Measurements from ENCODE around the gene RFX7.
"Not testable (repeated sequence)": the region's sequence is repeated elsewhere in the genome, so short reads cannot be mapped to it uniquely, and the experiment has no call there.

The RFX7 gene

DNA sequence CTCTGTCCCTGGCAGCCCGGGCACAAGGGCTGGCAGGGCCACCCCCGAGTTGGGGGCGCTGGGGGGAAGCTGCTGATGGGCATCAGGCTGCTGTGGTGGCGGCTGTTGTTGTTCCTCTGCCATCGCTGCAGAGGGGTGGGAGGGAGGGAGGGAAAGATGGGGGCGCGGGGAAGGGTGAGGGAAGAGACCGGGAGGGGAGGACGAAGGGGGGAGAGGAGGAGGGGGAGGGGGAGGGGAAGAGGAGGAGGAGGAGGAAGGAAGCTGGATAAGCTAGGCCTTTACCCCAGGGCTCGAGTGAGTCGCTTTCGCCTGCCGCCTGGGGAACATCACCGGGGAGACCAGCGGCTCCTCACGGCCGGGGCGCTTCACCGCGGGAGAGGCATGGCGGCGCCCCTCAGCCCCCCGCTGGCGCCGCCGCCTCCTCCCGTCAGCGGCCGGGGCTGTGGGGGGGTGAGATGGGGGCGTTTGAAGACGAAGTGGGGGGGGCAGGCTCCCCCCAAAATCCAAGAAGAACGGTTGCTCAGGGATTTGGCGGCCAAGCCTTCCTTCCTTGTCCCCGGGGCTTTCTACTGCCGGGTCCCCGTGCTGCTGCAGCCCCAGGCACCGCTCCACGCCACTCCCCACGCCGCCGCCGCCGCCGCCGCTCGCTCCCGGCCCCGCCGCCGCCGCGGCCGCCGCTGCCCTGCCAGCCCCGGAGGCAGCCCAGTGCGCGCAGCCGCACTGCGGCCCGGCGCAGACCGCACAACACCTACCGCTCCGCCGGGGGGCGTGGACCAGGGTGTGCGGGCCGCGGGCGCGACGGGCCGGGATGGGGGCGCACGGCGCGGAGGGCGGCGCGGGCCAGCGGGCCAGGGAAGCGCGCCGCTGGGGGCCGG is at the start of gene RFX7:
Gene RFX7 (minus strand): TSS at position 717 of the 875 bp plus-strand sequence. CDS start 594 bp downstream, at position 123.
- DNase-seq = peak; percentile 66

DNA sequence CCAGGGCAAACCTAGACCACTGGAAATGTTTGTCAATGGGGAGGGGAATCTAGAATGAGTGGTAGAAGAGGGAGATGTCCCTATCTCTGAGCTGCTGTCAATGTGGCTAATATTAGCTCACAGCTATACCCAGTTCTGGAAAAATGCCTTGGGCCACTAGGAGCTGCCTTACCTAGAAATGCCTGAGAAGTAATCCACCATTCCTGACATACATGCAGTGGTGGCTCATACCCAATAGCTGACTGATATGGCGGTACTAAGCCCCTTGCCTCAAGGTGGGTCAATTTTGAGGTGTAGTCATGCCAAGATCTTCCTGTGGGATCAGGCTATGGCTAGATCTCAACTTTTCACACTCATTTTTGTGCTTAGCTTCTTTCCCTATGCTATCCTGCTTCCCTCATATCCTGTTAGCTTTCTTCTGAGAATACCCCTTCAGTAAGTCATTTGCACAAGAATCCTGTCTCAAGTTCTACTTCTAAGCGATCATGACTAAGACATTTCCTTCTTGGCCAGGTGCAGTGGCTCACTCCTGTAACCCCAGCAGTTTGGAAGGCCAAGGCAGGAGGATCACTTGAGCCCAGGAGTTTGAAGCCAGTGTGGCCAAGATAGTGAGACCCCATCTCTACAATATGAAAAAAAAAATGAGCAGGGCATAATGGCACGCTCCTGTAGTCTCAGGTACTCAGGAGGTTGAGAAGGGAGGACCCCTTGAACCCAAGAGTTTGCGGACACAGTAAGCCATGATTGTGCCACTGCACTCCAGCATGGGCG is 49.1 kb upstream of the RFX7 start:
- DNase-seq = no peak

DNA sequence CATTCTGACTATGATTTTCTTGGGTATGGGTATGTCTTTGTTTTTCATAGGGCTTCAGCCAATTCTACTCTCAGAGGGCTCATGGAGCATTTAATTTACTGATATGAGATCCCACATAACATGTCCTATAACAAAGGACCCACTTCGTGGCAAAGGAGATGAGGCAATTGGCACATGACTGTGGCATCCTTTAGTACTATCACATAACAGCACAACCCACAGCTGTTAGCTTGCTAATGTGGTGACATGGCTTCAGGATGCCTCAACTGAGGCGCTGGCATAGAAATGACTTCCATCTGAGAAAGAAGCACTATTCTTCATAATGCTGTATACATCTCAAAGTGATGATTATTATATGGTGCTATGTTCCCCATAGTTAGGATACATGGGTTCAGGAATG is 48.1 kb upstream of the RFX7 start:
- DNase-seq = no peak

DNA sequence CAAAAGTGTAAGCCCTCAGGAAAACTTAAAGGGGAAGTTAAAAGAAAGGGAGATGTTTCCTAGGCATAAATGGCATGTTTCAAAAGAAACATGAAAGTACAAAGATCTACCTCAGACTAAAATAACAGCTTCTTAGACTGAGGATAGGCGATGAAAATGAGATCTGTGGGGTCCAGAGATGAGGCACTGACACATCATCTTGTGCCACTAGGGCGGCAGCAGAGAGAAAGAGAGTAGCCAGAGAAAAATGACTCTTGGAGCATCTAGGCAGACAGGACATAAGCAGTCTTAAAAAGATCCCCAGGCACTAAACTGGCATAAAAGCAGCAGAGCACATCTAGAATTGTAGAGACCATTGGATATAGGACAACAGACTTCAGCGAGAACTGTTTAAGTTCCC is 42.5 kb upstream of the RFX7 start:
- no peak for DNase-seq

DNA sequence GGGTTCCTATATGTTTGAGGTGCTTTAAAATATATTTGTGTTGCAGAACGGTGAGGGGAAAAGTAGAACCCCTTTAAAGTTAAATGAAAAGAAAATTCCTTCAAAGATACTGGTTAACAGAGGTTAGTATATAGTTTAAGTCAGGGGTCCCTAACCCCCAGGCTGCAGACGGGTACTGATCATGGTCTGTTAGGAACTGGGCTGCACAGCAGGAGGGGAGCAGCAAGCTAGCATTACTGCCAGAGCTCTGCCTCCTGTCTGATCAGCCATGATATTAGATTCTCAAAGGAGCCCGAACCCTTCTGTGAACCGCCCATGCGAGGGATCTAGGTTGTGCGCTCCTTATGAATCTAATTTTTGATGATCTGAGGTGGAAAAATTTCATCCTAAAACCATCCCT is 37.5 kb upstream of the RFX7 start:
- no peak for DNase-seq

DNA sequence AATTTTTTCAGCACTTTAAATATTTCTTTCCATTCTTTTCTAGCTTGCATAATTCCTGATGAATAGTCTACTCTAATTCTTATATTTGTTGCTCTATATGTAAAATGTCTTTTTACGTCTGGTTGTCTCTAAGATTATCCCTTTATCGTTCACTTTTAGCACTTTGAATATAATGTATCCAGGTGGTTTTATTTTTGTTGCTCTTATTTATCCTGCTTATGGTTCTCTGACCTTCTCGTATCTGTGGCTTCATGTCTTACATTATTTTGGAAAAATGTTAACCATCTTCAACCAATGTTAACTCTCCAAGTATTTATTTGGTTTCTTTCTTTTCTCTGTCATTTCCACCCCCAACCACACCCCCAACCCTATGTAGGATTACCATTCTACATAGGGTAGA is 30.0 kb upstream of the RFX7 start:
- DNase-seq = no peak

DNA sequence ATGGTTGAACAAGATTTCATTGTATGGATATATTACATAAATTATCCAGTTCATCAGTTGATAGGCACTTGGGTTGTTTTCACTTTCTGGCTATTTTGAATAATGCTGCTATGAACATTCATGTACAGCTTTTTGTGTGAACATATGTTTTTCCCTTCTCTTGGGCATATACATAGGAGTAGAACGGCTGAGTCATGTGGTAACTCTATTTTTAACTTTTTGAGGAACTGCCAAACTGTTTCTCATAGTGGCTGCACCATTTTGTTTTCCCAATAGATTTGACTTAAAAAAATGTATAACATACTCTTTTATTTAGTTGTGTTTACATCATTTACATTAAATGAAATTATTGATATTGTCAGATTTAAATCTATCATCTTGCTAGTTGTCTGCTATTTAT is 28.8 kb upstream of the RFX7 start:
- no peak for DNase-seq

DNA sequence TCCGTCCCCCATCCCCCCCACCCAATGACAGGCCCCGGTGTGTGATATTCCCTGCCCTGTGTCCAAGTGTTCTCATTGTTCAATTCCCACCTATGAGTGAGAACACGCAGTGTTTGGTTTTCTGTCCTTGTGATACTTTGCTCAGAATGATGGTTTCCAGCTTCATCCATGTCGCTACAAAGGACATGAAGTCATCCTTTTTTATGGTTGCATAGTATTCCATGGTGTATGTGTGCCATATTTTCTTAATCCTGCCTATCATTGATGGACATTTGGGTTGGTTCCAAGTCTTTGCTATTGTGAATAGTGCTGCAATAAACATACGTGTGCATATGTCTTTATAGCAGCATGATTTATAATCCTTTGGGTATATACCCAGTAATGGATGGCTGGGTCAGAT is 22.8 kb upstream of the RFX7 start:
- not testable (repeated sequence) for DNase-seq

DNA sequence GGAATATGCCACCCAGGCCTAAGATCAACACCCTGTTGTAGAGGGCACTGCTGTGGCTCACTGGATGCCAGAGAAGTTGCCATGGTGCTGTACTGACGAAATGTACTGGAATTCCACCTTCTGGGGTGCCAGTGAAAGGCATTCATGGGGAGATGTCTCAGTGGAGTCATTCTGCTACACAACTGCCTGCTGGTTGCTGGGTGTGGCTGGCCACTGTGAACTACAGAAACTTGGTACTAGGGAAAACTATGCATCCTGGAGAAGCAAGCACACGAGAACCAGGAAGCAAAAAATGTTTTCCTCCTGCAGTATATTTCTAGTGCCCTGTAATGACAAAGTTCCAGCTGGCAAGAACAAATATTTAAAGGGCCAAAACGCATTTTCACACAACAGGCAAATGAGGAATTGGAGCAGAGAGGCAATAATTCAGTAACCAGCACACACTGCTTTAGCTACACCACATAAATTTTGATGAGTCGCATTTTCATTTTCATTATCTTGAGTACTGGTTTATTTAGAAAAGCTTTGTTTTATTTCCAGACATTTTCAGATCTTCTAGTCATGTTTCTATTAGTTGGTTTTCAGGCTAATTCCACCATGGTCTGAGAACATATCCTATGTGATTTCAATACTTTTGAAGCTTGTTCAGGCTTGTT is 18.3 kb upstream of the RFX7 start:
- no peak for DNase-seq

DNA sequence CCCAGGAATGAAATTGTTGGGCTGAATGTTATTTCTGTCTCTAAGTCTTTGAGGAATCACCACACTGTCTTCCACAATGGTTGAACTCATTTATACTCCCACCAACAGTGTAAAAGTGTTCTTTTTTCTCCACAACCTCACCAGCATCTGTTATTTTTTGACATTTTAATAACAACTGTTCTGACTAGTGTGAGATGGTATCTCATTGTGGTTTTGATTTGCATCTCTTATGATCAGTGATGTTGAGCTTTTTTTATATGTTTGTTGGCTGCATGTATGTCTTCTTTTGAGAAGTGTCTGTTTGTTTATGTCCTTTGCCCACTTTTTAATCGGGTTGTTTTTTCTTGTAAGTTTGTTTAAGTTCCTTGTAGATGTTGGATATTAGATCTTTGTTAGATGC is 13.6 kb upstream of the RFX7 start:
- not testable (repeated sequence) for DNase-seq

DNA sequence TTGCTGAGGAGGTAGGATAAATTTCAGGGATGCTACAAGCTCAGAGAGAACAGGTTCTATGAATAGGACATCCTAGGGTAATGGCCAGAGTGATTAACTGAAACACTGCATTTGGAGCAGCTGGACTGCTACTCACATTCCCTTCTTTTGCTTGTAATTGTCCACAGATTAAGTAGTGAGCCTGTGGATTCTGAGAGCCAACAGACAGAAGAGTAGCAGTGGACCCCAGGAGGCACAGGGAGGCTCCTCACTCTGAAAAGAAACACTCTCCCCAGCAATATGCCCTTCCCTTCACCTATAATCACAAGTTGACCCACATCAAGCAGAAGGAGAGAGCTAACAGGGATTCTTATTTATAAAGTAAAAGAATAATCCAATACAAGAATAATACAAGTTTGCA is 10.6 kb upstream of the RFX7 start:
- DNase-seq = no peak

DNA sequence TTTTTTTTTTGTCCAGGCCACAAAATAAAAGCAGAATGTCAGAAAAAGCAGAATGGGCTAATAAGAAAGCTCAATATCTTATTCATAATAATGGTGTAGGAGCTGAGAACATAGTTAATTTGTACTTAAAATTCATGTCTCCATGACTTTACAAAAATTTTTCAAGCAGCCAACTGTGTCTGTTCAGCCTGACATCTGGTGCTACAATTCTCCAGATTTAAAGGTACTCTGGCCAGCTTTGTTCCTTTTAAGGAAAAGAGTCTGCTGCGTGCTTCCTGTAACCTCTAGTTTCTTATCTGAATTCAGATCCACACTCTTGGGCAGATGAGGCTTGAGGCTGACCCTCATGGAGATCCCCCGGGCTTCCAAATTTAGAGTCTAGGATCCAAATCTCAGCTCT is 8.7 kb upstream of the RFX7 start:
- no peak for DNase-seq

DNA sequence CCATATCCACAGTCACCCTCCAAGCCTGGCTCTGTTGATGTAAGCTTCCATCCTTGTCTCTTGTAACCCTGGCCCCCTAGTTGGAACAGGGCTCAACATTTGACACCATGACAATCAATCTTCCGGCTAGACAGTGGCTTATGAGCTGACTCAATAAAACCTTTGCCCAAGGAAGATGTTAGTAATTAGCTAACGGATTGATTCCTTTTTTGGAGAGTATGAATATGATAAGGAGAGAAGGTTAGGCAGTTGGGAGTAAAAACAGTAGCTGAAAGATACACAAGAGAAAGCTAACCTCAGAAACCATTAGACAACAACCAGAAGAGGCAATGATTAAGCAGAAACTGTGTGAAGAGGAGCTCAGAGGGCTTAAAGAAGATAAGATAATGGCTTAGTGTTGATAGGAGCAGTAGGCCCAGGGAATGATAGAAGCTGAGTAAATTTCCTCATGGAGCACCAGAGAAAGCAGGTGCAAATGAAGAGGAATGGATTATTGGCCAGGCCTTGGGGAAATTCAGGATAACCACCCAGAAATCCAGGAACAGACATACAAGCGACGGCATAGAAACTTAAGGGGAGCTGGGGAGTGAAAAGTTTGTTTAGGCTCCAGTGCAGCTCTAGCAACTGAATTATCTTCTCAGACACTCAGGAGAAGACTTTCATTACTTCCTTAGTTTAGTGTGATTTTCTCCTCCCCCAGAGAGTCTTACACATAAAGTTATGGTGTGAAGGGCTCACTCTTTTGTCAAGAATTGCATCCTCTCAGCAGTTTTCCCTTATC is 7.8 kb upstream of the RFX7 start:
- no peak for DNase-seq

DNA sequence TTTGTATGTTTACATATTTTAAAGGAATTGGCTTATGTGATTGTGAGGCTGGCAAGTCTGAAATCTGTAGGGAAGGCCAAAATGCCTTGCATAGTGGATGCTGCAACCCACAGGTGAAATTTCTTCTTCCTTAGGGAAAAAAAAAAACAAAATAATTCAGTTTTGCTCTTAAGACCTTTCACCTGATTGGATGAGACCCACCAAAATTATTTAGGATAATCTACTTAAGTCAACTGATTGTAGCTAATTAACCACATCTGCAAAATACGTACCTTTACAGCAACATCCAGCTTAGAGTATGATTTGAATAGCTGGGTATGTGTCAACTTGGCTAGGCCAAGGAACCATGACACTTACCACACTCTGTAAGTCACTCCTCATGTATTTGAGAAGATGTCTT is 6.9 kb upstream of the RFX7 start:
- no peak for DNase-seq

DNA sequence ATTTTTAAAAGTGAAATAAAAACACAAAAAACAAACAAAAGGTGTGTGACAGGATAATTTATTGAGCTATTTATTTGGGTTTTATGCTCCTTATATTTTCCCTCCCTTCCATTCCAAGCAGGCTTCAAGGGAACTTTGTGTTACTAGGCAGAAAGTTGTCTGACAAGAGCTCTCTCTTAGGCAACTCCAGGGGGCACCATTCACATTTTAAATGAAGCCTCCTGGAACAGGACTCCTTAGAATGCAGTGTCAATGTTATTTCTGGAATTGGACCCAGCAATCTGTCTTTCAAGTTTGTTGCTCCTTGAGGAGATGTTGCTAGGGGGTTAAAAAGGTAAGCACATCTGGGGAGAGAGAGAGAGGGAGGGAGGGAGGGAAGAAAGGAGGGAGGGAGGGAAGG is 5.4 kb upstream of the RFX7 start:
- DNase-seq = peak; percentile 14

DNA sequence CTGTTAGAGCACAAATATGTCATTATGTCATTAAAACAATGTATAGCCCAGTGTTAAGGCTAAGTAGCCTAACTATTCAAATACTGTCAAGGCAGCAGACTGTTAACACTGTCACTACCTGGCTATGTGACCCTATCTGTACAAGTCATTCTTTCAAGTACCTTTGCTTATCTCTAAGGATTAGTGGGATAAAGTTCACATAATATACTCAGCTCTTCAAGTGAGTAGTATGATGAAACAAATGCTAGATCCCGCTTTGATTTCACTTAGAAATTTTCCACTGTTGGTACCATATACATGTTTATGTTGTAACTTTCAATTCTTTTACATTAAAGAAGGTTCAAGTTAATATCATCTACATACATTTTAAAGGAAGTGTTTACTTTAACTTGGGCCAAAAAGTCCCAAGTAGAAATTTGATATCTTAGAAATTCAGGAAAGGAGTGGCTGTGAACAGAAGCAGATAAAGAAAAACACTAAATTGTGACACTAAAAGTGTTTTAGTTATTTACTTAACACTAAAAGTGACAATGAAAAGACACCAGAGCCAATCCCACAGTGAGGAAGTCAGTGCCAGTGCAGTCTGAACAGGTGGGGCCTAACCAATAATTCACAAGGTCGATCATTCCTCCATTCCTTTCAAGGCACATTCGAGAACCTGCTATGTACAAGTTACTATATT is 4.8 kb upstream of the RFX7 start:
- DNase-seq = no peak

DNA sequence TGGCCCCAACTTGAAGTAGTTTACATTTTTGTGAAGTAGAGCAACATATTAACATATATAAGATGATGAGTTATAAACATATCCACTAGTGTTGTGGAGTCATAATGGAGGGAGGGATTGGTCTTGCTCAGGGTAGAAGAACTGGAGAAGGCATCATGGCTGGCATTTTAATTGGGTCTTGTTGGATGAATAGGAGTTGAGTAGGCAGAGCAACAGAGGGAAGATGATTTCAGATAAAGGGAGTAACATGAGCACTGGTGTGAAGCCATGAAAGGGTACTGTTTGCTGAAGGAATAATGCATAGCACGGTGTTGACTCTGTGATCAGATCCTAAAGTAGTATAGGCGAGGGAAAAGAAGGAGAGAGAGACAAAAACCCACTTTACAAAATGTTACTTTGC is 3.6 kb upstream of the RFX7 start:
- no peak for DNase-seq

DNA sequence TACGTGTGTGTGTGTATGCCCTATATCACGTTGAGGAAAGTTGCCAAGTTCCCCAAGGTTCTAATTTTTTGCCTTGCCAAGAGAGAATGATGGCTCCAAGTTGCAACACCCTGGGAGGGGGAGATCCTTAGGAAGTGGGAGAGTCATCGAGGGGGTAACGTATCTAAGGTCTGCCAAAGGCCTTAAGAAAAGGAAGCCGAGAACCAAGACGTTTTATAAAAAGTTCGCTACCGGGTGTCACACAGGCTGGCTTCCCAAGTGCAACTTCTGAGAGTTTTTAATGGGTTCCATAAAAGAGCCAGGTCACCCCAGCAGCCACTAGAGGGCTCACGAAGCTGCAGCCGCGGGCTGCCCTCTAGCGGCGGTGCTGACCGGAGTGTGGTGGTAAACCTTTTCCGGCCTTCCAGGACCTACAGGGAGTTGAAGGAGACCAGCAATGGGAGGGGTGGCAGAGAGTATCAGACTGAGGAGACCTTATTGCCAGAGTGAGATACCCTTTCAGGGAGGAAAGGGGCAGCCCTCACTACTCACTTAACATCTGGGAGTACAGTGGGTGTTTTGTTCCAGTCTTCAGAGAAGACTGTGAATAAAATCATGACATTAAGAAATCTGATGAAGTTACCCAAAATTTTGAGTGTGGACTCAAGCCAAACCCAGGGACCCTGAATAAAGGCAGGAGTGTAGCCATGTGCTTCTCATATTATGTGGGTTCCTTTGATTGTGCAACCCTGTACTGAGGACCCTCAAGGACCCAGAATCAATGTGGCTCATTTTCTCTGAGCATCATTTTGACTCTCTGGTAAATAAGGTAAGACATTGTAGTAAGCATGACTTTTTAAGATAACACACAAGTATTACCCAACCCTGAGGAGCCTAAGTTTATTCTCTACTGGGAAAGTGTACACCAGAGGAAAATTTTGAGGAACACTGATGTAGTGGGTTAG is 2.5 kb upstream of the RFX7 start:
- DNase-seq = peak; percentile 66

DNA sequence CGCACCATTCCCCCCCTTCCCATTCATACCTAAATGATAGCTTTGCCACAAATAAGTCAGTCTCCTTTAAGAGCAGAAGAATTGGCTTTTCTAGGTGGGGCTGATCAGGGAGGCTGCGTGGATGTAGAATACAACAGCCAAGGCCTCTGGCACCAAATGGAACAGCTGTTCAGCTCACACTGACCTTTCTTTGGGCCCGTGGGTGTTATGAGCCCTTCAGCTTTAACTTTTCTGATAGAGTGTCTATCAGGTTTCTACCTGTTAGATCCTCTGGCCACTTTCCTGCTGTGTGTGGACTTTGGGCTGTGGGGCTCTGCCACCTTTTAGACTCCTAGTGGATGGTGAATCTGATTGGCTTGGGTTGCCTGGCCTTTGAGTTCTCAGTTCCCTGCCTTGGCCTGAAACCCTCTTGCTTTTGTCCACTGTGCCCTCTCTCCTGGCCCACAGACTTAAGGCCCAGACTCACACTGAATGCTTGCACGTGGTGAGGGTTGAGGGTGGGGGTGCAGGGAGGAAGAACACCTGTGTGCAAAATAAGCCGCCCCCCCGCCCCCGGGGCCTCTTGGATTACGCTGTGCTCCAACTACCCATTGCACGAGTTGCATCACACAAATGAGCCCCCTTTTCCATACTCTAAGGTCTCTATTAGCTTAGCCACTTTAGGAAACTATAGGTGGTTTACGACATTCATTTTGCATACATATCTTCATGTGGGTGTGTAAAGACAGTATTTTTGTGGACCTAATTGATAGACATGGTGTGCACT is 1.3 kb upstream of the RFX7 start:
- DNase-seq = peak; percentile 22
